DND-41 (cell line): ENCODE results near the gene MYO1C.

Source experiments
- EZH2 ChIP-seq: IDR thresholded peaks from 3 replicates; pipeline ENCODE4 v1.6.1; 2012; ENCODE audit warnings: borderline replicate concordance, low read depth, mild to moderate bottlenecking, moderate library complexity, low read length, inconsistent platforms; ENCODE audit not compliant: severe bottlenecking
- TF ChIP-seq, protein P1 (sequence below): IDR thresholded peaks from 2 replicates; pipeline ENCODE4 v1.5.1; 2012; ENCODE audit warnings: borderline replicate concordance, low read length, moderate library complexity, mild to moderate bottlenecking; ENCODE audit not compliant: poor library complexity, severe bottlenecking; ENCODE audit errors: extremely low read depth

DNA sequence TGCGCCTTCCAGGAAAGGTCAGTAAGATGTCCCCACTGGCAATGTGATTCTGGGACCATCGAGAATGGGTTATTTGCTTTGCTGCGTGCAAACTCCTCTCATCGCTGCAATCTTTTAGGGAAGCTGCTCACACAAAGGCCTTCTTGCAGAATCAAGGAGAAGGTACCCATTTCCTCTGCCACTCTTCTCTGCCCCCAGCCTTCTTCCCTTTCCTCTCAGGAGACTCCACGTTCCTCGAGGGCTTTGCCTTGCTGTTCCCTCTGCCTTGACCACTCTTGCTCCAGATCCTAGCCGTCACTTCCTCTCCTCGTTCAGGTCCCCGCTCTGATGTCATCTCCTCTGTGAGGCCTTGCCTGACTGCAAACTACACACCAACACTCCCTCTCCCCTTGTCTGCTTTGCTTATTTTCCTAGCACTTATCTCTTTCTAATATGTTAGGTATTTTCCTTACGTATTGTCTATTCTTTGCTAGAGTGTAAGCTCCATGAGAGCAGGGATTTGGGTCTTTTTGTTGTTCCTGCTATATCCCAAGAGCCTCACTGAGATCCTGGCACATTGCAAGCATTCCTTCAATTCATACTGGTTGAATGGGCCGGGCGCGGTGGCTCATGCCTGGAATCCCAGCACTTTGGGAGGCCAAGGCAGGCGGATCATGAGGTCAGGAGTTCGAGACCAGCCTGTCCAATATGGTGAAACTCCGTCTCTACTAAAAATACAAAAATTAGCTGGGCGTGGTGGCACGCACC lies 31.1 kb downstream of the MYO1C start:
- TF ChIP-seq, protein P1, sequence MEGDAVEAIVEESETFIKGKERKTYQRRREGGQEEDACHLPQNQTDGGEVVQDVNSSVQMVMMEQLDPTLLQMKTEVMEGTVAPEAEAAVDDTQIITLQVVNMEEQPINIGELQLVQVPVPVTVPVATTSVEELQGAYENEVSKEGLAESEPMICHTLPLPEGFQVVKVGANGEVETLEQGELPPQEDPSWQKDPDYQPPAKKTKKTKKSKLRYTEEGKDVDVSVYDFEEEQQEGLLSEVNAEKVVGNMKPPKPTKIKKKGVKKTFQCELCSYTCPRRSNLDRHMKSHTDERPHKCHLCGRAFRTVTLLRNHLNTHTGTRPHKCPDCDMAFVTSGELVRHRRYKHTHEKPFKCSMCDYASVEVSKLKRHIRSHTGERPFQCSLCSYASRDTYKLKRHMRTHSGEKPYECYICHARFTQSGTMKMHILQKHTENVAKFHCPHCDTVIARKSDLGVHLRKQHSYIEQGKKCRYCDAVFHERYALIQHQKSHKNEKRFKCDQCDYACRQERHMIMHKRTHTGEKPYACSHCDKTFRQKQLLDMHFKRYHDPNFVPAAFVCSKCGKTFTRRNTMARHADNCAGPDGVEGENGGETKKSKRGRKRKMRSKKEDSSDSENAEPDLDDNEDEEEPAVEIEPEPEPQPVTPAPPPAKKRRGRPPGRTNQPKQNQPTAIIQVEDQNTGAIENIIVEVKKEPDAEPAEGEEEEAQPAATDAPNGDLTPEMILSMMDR, result no peak
- TF ChIP-seq EZH2, result no peak
